Transverse colon (tissue), 4 donors: ENCODE measurements around the gene MPL. TPM values are rescaled to one million over a fixed set of nuclear protein-coding genes. Genes with fewer than 3 reads are reported as not detected.

Experiments used
- DNase-seq: peaks from one replicate; pipeline ENCODE4 v3.0.0-alpha.2; 2019
- H3K27ac ChIP-seq, 4 donors: fragments of 200-600 bp; sonication (generic); 2 replicates each; pipeline ENCODE4 v1.5.1; 2016 to 2018; ENCODE audit warnings: inconsistent platforms in 4 of 4
- H3K27me3 ChIP-seq: fragments of 200-600 bp; sonication (generic); 2 replicates; pipeline ENCODE4 v1.5.1; 2017; ENCODE audit warnings: inconsistent platforms
- H3K36me3 ChIP-seq, 4 donors: fragments of 200-600 bp; sonication (generic); 2 replicates each; pipeline ENCODE4 v1.5.1; 2017 to 2019; ENCODE audit warnings: inconsistent platforms in 4 of 4
- H3K4me1 ChIP-seq, 4 donors: fragments of 200-600 bp; sonication (generic); 2 replicates each; pipeline ENCODE4 v1.5.1; 2017 to 2020; ENCODE audit warnings: inconsistent platforms in 4 of 4
- H3K4me3 ChIP-seq, 4 donors: fragments of 200-600 bp; sonication (generic); 1 replicate in 1 of 4; 2 replicates in 3 of 4; pipeline versions ENCODE4 v1.5.1 to v1.6.1; 2017 to 2019; ENCODE audit warnings: inconsistent platforms in 4 of 4
- H3K9me3 ChIP-seq, 2 donors: fragments of 200-600 bp; sonication (generic); 2 replicates each; pipeline ENCODE4 v1.5.1; 2017 to 2019; ENCODE audit warnings: inconsistent platforms in 2 of 2
- EP300 ChIP-seq: sonication (generic); formaldehyde crosslinking; IDR thresholded peaks from one replicate; pipeline ENCODE4 v1.6.1; 2017; ENCODE audit warnings: antibody characterized with exemption, low read depth
- POLR2A ChIP-seq: fragments of 450-650 bp; IDR thresholded peaks from one replicate; pipeline ENCODE4 v1.6.1; 2016; ENCODE audit warnings: antibody characterized with exemption, mild to moderate bottlenecking, moderate library complexity
- POLR2AphosphoS5 ChIP-seq, 3 donors: sonication (generic); formaldehyde crosslinking; IDR thresholded peaks; one replicate each; pipeline ENCODE4 v1.6.1; 2016; ENCODE audit warnings: antibody characterized with exemption in 3 of 3
- WGBS, 2 donors: methylation state at CpG; one replicate each; pipeline ENCODE4 v1.1.5; 2018; ENCODE audit warnings: low coverage in 1 of 2; 5-methylcytosine and 5-hydroxymethylcytosine counted together
- in situ Hi-C, 4 donors: fragments of 200-750 bp; cut with MboI; loops; one replicate each; pipeline versions ENCODE4 v1.15.0 to v1.15.1; 2017; ENCODE audit warnings: low sequenced_read_pairs in 3 of 4, low pct_ligation_motif_present in 1 of 4, low pct_unique_long_range_greater_than_20kb in 1 of 4
- intact Hi-C: fragments of 100-400 bp; cut with DNase I; formaldehyde crosslinking; loops from one replicate; pipeline ENCODE4 v1.15.1; 2023; ENCODE audit warnings: low total_unique reads
- total RNA-seq, 4 donors: library from RNA; depleted of rRNA; stranded (reverse); fragments of >200 nt; gene quantifications; one replicate each; pipeline ENCODE4 v1.1.0, GENCODE V29; 2016
- TF ChIP-seq, protein P1 (sequence below), 5 experiments: fragments of 200-600 bp in 3 of 5; fragments of 450-650 bp in 2 of 5; sonication (generic) in 3 of 5; IDR thresholded peaks; 1 replicate in 2 of 5; 2 replicates in 3 of 5; pipeline ENCODE4 v1.5.1; 2016 to 2017; ENCODE audit warnings: antibody characterized with exemption in 5 of 5, inconsistent platforms in 3 of 5, mild to moderate bottlenecking in 2 of 5, moderate library complexity in 1 of 5

Gene MPL
- total RNA-seq, 4 donors from 2014 or later: 0.32 TPM; not detected in 3

DNA sequence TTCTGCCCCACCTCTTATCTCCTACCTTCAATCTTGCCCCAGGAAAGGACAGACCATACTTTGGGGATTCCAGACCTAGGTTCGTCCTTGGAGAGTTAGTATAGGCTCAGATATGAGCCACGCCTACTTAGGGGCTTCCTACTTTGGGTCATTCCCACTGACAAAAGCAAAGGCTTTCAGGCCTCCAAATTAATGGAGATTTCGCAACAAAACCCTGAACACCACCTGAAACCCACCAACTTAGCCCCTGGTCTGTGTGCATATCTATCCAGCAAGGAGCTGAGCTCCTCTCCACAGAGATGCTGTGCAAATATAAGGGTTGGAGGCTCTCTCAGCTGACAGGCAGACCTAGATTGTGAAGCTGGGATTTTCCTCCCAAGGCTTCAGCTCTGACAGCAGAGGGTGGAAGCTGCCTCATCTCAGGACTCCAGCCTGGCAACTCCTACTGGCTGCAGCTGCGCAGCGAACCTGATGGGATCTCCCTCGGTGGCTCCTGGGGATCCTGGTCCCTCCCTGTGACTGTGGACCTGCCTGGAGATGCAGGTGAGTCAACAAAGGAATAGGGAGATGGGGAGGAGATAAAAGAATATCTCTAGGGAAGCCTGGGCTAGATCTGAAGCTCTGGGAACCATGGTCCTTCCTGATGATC is 2.1 kb downstream of the MPL start:
- TF ChIP-seq, protein P1, sequence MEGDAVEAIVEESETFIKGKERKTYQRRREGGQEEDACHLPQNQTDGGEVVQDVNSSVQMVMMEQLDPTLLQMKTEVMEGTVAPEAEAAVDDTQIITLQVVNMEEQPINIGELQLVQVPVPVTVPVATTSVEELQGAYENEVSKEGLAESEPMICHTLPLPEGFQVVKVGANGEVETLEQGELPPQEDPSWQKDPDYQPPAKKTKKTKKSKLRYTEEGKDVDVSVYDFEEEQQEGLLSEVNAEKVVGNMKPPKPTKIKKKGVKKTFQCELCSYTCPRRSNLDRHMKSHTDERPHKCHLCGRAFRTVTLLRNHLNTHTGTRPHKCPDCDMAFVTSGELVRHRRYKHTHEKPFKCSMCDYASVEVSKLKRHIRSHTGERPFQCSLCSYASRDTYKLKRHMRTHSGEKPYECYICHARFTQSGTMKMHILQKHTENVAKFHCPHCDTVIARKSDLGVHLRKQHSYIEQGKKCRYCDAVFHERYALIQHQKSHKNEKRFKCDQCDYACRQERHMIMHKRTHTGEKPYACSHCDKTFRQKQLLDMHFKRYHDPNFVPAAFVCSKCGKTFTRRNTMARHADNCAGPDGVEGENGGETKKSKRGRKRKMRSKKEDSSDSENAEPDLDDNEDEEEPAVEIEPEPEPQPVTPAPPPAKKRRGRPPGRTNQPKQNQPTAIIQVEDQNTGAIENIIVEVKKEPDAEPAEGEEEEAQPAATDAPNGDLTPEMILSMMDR (IDR thresholded peaks at IDR 0.05): no peak
- TF ChIP-seq EP300: no peak
- TF ChIP-seq POLR2A: no peak
- no peak for TF ChIP-seq POLR2AphosphoS5 (IDR thresholded peaks at IDR 0.05)
- Histone ChIP-seq H3K27ac (no peak overlapping the region), H3K4me1 (peaks cover 0 to 2% (median under 1%) of the 10 kb centered on the region in 4 donors), H3K9me3 (no peaks in the 10 kb centered on the region), H3K36me3 (no peaks in the 10 kb centered on the region), H3K4me3 (no peak overlapping the region), H3K27me3 (no peaks in the 10 kb centered on the region)
- in situ Hi-C loops (no loop called here), intact Hi-C loops (no loop called here)
- 94% methylated on average over 6 of the region's 6 CpGs; no CpG with 5 or more reads in 1 of the 2 donors for WGBS, 2 donors
- no peak for DNase-seq

DNA sequence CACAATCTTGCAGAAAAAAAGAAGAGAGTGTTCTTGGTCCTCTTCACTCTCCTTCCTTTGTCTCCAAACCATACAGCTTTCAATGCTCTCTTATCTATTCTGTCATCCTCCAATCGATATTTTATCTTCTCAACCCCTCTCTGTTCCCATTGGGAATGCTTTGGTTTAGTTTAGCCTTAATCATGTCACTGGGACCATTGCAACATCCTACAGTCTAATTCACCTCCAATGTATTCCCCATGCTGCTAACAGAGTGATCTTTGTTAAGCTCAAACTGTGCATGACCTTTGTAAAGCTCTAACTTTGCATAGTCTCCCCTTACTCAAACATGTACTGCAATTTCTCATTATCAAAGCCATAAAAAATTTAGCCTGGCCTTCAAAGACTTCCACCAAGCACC is 2.9 kb downstream of the MPL start:
- Histone ChIP-seq H3K36me3 (no peaks in the 10 kb centered on the region), H3K27ac (no peak overlapping the region), H3K27me3 (no peaks in the 10 kb centered on the region), H3K9me3 (no peaks in the 10 kb centered on the region), H3K4me3 (no peak overlapping the region), H3K4me1 (peaks cover 0 to 10% (median 2%) of the 10 kb centered on the region in 4 donors)
- DNase-seq: no peak
- 53 to 67% methylated on average over 1 of the region's 1 CpG for WGBS, 2 donors
- in situ Hi-C loops: no loop called here
- no peak for TF ChIP-seq EP300
- TF ChIP-seq, protein P1 (IDR thresholded peaks at IDR 0.05): no peak
- TF ChIP-seq POLR2AphosphoS5 (IDR thresholded peaks at IDR 0.05): no peak
- no peak for TF ChIP-seq POLR2A
- intact Hi-C loops: no loop called here

DNA sequence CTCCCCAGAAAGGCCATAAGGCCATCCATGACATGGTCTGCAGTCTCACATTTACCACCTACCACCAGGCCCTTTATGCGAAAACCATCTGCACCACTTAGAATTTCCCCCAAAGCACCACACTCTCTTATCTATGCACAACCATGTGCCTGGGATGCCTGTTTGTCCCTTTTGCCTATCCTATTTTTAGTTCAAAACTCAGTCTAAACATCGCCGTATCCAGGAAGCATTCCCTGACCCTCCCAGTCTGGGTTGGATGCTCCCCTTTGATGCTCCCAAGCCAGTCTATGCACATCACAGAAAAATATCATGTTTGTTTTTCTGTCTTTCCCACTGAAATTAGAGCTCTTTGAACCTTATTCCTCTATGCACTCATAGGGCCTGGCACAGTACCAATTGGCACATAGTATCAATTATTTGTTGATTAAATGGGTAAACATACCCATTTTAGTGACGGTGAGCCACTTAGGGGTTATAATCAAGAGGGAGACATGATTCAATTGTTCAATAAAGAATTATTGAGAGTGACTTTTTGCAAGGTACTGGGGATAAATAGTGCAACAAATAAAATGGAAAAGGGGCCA is 6.7 kb downstream of the MPL start:
- H3K9me3 ChIP-seq: no peaks in the 10 kb centered on the region
- in situ Hi-C loops: no loop called here
- peak overlapping the region in 2 of 4 donors; percentile 42 to 58 for H3K27ac ChIP-seq
- intact Hi-C loops: no loop called here
- no peak for DNase-seq
- no peaks in the 10 kb centered on the region for H3K36me3 ChIP-seq
- H3K4me1 ChIP-seq: peaks cover 0 to 22% (median 7%) of the 10 kb centered on the region in 4 donors
- no peak overlapping the region for H3K4me3 ChIP-seq
- no peaks in the 10 kb centered on the region for H3K27me3 ChIP-seq
- TF ChIP-seq EP300 (no peak), POLR2A (no peak), POLR2AphosphoS5 (IDR thresholded peaks at IDR 0.05) (no peak)
- TF ChIP-seq, protein P1 (IDR thresholded peaks at IDR 0.05): no peak
- 64 to 72% methylated on average over 3 to 4 of the region's 4 CpGs for WGBS, 2 donors

DNA sequence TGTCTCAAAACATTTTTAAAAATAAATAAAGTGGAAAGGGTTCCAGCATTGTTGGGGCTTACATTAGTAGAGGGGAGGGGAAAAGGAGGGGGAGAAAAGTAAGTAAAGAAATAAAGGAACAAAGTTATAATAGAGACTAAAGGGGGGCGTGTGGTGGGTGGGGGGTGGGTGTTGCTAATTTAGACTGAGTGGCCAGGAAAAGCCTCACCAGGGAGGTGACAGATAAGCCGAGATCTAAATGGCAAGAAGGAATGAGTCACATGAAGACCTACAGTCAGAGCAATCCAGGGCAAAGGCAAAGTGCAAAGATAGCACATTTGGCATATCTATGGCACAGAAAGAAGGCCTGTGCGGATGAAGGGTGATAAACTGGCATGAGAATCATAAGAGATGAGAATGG is 7.5 kb downstream of the MPL start:
- intact Hi-C loops: no loop called here
- H3K27ac ChIP-seq: peak overlapping the region in 3 of 4 donors; percentile 42 to 58 (median 50)

More for the DNA sequence above, 7.5 kb downstream of the MPL start:
- Histone ChIP-seq H3K27me3 (no peaks in the 10 kb centered on the region), H3K9me3 (no peaks in the 10 kb centered on the region), H3K36me3 (no peaks in the 10 kb centered on the region), H3K4me1 (peaks cover 6 to 29% (median 15%) of the 10 kb centered on the region in 4 donors), H3K4me3 (no peak overlapping the region)
- in situ Hi-C loops: no loop called here
- TF ChIP-seq POLR2A: no peak
- TF ChIP-seq POLR2AphosphoS5 (IDR thresholded peaks at IDR 0.05): peak in 2 of 3 donors; percentile 21 to 57
- 25 to 52% methylated on average over 3 of the region's 3 CpGs for WGBS, 2 donors
- peak; percentile 36 for DNase-seq
